ENCODE data around the gene GRAMD2B.
"Not testable (repeated sequence)": the region's sequence is repeated elsewhere in the genome, so short reads cannot be mapped to it uniquely, and the experiment has no call there.

The GRAMD2B gene

DNA sequence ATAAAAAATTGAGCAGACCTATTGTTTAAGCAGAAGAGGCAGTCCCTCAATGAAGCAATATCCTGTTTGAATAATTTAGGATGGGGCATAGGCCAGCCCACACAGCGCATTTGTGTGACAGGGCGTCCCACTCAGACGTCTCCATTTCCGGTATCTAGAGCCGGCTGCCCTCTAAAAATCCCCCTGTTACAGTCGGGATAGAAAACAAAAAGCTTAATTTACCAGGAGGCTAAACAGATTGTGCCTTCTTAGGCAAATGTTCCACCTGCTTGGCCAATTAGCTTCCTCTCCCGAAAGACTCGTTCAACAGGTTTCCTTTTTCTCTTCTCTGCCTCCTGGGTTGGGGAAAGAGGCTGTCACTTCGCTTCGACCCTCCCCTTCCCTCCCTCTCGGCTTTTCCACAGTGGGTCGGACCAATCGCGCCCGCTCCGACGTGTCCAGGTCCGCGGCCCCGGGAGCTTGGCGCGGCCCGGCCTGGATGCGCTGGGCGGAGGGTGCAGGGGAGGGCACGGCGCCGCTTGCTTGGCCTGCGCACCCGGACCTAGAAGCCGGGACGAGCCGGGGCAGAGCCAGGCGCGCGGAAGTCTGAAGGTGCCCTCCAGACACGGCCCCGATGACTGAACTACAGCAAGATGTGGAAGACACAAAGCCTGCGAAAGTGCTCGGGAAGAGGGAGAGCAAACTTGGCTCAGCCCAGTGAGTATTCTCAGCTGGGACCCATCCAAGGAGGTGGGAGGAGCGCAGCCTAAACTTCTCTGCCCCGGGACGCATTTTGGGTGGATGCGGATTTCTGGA is at the start of gene GRAMD2B:
GRAMD2B (plus strand) TSS at position 416 of the 795 bp plus-strand sequence; CDS start at position 614, 198 bp downstream.
- DNase-seq (ENCODE audit: low read depth, low spot score), result peak; percentile 93

DNA sequence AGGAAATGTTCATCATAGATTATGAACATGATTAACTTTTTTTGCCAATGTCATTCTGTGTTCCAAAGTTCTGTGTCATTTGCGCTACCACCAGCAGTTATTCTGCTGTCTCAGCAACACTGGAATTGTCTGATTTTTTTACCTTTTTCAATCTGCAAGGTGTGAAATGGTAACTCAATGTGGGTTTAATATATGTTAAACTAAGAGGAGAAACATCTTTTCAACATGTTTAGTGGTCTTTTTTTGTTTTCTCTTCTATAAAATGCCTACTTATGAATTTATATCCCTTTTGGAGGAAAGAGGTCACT is 49.1 kb upstream of the GRAMD2B start:
- DNase-seq (ENCODE audit: low read depth, low spot score), result no peak

- DNase-seq (ENCODE audit: low read depth, low spot score), result no peak
These were observed 46.8 kb upstream of the GRAMD2B start for GRCh38 chr5:126376443-126376842.

GRCh38 chr5:126377424-126377823 is 45.8 kb upstream of the GRAMD2B start:
- DNase-seq (ENCODE audit: low read depth, low spot score), result no peak

DNA sequence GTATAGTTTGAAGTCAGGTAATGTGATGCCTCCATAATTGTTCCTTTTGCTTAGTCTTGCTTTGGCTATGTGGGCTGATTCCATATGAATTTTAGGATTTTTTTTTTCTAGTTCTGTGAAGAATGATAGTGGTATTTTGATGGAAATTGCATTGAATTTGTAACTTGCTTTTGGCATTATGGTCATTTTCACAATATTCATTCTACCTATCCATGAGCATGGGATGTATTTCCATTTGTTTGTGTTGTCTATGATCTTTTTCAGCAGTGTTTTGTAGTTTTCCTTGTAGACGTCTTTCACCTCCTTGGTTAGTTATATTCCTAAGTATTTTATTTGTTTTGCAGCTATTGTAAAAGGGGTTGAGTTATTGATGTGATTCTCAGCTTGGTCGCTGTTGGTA is 42.9 kb upstream of the GRAMD2B start:
- DNase-seq (ENCODE audit: low read depth, low spot score), result not testable (repeated sequence)

- DNase-seq (ENCODE audit: low read depth, low spot score), result no peak
These were observed 40.0 kb upstream of the GRAMD2B start for GRCh38 chr5:126383246-126383645.

DNA sequence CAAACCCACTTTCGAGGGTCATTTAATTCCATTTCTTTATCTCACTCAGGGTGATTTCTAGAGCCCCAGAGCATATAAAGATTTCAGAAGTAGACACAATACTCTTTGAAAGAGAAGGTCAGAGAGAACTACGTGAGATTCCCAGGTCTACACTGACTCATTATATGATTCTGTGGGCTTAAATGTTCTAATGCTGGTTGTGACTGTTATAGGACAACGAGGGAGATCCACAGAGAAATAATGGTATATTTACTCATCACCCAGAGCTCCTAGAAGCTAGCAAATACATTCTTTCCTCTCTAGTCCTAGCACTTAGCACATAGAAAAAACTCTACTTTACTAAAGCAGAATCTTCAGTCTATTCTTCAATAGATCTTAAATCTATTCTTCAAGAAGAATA is 39.4 kb upstream of the GRAMD2B start:
- no peak for DNase-seq (ENCODE audit: low read depth, low spot score)

DNA sequence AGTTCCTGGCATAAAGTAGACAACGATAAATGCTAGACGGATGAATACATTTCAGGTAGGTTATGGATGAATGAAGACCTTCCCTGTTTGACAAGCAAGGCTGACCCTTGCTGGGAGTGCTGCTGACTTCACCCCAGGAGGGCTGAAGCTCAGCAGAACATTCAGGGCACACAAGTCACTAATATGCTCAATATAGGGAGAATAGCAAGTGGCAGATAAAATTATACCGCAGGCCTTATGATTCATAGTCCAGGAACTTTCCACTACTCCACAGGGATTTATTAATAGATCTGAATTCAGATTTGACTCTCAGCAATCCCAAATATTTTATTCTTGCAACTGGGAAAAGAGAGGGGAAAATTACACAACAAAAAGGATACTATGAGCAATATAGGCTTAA is 38.2 kb upstream of the GRAMD2B start:
- no peak for DNase-seq (ENCODE audit: low read depth, low spot score)

DNA sequence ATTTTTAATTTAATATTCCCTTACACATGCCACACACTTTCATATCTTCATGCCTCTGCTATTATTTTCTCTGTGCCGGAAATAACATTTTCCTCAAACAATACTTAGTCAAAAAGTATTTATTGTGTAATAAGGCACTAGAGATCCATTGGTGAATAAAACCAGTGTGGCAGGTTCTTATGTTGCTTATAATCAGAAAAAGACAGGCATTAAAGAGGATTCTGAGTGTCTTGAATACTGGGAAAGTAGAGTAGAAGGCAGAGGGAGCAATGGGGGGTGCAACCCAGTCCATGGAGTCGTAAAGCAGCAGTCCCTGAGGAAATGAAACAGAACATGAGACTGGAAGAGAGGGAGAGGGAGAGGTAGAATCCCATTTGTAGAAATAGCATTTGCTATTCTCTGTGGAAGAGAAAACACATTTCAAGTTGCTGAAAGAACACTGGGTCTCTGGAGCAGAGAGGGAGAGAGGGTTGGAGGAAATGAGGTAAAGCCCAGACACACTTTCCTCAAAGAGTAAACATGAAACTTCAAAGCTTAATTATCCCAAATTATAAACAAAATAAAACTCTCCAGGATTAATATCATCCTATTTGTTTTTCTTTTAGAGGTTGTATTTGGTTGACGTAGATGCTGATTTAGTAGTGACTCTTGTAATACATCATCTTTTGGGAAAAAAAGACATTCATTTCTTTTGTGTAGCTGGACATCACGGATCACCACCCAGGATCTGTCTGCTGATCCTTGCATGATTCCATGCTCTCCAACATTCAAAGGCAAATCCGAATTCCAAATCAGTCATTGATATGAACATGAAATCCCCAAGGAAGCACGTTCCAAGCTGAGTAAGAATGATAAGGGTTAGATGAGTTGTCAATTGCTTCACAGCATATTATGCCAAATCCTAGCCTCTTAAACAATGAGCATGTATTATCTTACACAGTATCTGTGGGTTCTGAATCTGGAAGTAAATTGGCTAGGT is 37.4 kb upstream of the GRAMD2B start:
- no peak for DNase-seq (ENCODE audit: low read depth, low spot score)

- DNase-seq (ENCODE audit: low read depth, low spot score), result no peak
These were observed 34.0 kb upstream of the GRAMD2B start for GRCh38 chr5:126389179-126389578.

DNA sequence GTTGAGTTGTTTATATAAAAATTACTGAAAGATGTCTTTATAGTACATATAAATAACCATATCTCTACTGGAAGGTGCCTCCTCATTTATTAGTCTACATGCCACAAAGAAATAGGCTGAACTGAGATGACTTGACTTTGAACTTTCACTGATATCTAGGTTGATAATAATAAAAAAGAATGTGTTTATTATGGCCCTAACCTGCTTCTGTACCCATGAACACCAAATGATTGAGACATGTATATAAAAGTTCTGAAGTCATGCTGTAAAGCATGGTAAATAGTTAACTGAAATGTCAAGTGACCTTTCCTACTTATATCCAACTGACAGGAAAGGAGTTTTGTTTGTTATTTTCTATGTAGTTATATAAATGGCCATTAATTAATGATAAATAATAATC is 33.2 kb upstream of the GRAMD2B start:
- DNase-seq (ENCODE audit: low read depth, low spot score), result no peak

- no peak for DNase-seq (ENCODE audit: low read depth, low spot score)
These were observed 31.8 kb upstream of the GRAMD2B start for GRCh38 chr5:126391386-126391785.

GRCh38 chr5:126394211-126394788 is 28.9 kb upstream of the GRAMD2B start:
- no peak for DNase-seq (ENCODE audit: low read depth, low spot score)

DNA sequence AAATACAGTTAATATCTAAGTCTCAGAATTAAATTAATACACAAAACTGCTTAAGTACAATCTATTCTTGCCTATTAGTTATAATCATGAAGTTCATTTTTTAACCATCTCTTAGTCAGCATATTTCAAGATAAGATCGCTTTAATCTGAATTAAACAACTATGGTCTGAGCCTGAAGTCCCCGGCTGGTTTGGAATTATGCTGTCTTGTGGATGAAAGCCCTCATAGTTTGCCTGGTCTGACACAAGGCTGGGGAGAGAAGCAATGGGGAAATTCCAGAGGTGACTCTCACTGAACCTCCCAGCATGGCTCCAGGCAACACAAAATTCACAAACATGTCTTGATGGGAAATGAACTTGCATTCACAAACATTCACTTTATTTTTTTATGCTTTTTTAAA is 28.0 kb upstream of the GRAMD2B start:
- DNase-seq (ENCODE audit: low read depth, low spot score), result peak; percentile 30

DNA sequence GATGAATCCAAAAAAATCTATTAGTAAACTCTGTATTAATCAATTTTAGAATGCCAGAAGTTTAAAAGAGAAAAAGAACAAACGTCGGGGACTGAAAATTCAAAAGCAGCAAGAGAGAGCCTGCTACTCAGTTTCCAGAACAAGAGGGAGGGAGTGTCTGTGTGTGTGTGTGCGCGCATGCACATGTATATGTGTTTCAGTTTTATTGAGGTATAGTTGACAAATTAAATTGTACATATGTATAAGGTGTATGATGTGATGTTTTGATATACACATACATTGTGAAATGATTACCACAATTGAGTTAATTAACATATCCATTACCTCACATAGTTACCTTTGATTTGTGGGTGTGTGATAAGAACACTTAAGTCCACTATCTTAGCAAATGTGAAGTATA is 27.6 kb upstream of the GRAMD2B start:
- DNase-seq (ENCODE audit: low read depth, low spot score), result no peak

DNA sequence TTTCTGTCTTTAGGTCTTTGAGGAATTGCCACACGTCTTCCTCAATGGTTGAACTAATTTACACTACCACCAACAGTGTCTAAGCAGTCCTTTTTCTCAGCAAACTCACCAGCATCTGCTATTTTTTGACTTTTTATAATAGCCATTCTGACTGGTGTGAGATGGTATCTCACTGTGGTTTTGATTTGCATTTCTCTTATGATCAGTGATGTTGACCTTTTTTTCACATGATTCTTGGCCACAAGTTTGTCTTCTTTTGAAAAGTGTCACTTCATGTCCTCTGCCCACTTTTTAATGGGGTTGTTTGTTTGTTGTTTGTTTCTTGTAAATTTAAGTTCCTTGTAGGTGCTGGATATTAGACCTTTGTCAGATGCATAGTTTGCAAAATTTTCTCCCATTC is 26.5 kb upstream of the GRAMD2B start:
- not testable (repeated sequence) for DNase-seq (ENCODE audit: low read depth, low spot score)

DNA sequence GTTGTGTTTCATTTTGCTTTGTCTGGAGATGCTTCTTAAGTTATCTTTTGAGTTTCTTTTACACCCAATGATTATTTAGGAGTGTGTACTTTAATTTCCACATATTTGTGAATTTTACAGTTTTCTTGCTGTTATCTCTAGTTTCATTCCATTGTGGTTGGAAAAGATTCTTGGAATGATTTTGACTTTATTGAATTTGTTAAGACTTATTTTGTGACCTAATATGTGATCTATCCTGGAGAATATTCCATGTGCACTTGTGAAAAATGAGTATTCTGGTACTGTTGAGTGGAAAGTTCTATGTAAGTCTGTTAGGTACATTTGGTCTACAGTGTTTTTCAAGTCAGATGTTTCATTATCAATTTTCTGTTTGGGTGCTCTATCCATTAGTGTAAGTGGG is 24.4 kb upstream of the GRAMD2B start:
- no peak for DNase-seq (ENCODE audit: low read depth, low spot score)

GRCh38 chr5:126400621-126401251 is 22.5 kb upstream of the GRAMD2B start:
- DNase-seq (ENCODE audit: low read depth, low spot score), result no peak

- no peak for DNase-seq (ENCODE audit: low read depth, low spot score)
These were observed 20.3 kb upstream of the GRAMD2B start for GRCh38 chr5:126402621-126403555.

DNA sequence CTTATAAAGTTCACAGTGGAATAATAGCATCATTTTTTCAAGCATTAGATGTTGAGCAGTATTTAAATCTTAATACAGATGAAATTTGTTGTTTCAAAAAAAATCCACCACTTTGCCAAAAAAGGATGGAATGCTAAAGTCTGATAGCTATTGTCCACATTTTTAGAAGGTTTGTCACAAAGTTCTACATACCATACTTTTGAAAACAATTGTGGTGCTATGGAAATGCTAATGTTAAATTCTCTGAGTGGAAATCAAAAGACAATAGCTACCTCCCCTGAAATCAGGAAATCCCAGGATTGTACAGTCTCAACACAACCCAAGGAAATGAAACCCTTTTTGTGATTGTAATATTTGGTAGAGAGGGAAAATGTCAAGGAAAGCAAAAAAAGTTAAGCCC is 19.3 kb upstream of the GRAMD2B start:
- DNase-seq (ENCODE audit: low read depth, low spot score), result no peak

DNA sequence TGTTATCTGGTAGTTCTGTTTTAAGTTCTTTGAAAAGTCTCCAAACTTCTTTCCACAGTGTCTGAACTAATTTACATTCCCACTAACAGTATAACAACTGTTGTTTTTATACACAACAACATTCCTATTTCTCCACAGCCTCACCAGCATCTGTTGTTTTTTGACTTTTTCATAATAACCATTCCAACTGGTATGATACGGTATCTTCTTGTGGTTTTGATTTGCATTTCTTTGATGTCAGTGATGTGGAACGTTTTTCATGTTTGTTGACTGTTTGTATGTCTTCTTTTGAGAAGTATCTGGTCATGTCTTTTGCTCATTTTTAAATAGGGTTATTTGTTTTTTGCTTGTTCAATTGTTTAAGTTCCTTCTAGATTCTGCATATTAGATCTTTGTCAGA is 12.6 kb upstream of the GRAMD2B start:
- no peak for DNase-seq (ENCODE audit: low read depth, low spot score)
